ENCODE results near the gene EPB41L3.
"Not testable (repeated sequence)": the region's sequence is repeated elsewhere in the genome, so short reads cannot be mapped to it uniquely, and the experiment has no call there.

Gene EPB41L3

DNA sequence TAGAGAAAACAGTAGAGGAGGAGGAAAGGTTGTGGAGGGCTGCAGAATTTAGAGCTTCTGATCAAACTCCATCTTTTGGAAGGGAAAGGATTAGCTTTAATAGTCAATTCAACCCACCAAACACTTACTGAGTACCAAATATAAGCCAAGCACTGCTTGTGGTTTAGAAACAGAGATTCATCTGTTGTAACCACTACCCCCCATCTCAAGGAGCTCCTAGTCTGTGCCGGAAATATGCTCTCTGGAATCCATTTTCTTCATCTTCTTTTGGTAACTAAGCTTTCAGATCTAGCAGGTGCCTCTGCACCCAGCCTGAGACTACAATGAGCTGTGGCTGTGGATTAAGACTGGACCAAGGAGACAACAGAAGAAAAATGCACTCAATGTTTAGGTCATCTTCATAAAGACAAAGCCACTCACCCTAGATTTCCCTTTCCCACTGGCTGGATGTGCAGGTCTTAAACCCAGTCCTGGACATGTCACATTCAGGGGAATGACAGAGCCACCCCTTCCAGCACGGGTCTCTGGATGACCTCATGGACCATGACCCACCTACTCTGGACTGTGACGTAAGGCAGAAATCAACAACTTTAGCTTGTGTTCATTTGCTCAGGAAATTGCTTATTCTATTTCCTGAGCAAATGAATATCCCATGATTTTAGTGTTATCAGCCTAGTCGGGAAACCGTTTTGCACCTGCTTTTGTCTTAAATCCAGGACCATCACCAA is 52.9 kb downstream of the EPB41L3 start:
- no peak for DNase-seq

GRCh38 chr18:5488844-5489243 is 55.0 kb downstream of the EPB41L3 start:
- no peak for DNase-seq

DNA sequence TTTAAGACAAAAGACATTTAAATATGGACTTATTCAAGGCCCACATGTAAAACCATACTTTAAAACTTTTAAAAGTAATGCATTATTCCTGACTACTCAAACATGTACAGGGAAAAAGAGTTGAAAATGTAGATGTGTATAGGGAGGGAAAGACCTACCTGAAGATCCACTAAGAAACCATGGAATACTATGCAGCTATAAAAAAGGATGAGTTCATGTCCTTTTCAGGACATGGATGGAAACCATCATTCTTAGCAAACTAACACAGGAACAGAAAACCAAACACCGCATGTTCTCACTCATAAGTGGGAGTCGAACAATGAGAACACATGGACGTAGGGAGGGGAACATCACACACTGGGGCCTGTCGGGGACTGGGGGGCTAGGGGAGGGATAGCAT is 55.8 kb downstream of the EPB41L3 start:
- not testable (repeated sequence) for DNase-seq

DNA sequence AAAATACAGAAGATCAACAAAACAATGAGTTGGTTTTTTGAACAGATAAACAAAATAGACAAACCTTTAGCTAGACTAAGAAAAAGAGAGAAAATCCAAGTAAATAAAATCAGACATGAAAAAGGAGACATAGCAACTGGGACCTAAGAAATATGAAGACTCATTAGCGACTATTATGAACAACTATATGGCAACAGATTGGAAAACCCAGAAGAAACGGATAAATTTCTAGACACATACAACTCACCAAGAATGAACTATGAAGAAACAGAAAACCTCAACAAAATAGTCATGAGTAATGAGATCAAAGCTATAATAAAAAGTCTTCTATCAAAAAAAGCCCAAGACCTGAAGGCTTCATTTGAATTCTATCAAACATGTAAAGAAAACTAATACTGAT is 59.3 kb downstream of the EPB41L3 start:
- no peak for DNase-seq

GRCh38 chr18:5481621-5482020 is 62.2 kb downstream of the EPB41L3 start:
- DNase-seq, result no peak

DNA sequence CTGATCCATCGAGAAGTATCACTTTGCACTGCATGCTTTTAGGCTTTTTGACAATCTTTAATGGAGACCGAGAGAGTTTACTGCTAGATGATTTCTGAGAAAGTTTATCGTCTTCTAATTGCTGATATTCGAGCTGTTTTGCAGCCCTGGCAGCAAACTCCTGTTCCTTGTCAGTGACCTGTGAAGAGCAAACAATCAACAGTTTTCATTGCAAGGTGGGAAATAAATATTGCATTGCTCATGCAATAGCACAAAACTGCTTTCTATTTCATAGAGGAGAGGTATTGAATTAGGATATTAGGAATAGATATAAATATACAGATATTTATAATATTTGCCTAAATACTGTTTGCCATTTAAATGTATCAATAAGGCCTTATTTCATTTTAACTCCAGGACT is 65.5 kb downstream of the EPB41L3 start:
- DNase-seq, result no peak

GRCh38 chr18:5476961-5477800 is 66.6 kb downstream of the EPB41L3 start:
- no peak for DNase-seq

- DNase-seq, result no peak
Observed at GRCh38 chr18:5475267-5475666, 68.5 kb downstream of the EPB41L3 start.

DNA sequence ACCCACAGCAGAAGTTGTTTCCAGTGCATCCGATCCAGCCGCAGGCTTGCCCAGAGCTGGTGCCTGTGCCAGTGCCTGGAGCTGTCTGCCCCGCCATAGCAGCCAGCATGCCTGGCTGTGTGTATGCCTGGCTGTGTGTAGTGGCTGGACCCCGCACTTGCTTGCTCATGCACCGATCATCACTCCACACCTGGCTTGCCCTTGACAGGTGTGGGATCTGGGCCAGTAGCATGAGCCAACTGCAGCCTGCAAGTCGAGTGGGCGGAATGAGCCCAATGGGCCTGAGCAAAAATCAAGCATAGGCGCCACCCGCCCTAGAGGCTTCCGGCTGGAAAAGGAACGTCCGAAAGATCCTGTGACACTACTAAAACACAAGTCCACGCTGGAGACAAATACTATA is 74.5 kb downstream of the EPB41L3 start:
- no peak for DNase-seq

- DNase-seq, result no peak
Observed at GRCh38 chr18:5468394-5468793, 75.4 kb downstream of the EPB41L3 start.

- no peak for DNase-seq
Observed at GRCh38 chr18:5467671-5468070, 76.1 kb downstream of the EPB41L3 start.

DNA sequence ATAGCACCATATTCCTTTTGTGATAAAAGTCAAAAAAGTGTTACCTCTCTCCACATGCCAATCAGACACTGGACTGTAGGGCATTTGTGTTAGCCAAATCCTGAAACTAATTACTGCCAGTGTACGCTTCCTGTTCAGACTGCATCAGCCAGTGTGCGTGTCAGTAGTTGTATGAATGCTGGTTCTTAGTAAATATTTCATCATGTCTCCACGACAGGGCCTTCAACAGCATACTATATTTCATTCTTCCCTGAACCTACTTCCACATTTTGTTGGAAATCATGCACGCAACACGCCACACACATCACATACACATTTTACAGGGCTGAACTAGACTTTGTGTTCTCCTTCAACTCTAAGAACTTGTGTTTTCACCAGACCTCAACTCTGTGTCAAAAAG is 77.5 kb downstream of the EPB41L3 start:
- no peak for DNase-seq

GRCh38 chr18:5464251-5464650 is 79.5 kb downstream of the EPB41L3 start:
- DNase-seq, result no peak

GRCh38 chr18:5463831-5464230 is 80.0 kb downstream of the EPB41L3 start:
- no peak for DNase-seq

- no peak for DNase-seq
Observed at GRCh38 chr18:5463390-5463789, 80.4 kb downstream of the EPB41L3 start.

DNA sequence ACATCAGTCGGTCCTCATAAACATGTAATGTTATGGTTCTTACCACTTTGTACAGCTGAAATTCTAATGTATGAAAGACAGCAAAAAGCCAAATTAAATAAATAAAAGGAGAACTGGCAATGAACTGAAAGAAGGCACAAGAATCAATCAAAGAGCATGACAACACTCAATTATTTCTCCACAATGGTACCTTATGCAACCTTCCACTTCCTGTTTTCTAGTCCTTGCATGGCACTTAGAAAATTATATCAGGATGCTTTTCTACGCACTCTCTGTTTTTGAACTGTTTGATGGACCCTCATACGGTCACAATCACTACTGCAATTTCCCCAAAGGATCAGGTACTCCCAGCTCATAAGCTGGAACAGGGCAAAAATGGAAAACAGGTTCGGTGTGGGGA is 81.6 kb downstream of the EPB41L3 start:
- DNase-seq, result no peak

DNA sequence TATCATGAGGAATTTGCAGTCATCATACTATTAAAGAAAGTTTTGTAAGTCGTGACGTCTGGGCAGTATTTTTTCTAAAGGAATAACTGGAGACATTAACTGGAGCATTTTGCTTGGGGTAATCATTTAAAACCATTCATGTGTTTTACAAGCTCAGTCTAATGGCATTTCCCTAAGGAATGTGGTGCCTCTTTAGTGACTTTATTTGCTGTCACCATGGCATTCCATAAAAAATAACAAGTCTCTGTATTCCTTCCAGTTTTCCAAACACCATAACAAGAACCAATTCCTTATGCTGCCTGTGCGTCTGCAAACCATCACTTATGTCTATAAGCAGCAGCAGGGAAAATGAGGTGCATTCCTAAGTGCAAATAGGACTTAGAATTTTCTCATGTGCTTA is 82.8 kb downstream of the EPB41L3 start:
- no peak for DNase-seq

GRCh38 chr18:5457462-5457957 is 86.3 kb downstream of the EPB41L3 start:
- DNase-seq, result no peak

DNA sequence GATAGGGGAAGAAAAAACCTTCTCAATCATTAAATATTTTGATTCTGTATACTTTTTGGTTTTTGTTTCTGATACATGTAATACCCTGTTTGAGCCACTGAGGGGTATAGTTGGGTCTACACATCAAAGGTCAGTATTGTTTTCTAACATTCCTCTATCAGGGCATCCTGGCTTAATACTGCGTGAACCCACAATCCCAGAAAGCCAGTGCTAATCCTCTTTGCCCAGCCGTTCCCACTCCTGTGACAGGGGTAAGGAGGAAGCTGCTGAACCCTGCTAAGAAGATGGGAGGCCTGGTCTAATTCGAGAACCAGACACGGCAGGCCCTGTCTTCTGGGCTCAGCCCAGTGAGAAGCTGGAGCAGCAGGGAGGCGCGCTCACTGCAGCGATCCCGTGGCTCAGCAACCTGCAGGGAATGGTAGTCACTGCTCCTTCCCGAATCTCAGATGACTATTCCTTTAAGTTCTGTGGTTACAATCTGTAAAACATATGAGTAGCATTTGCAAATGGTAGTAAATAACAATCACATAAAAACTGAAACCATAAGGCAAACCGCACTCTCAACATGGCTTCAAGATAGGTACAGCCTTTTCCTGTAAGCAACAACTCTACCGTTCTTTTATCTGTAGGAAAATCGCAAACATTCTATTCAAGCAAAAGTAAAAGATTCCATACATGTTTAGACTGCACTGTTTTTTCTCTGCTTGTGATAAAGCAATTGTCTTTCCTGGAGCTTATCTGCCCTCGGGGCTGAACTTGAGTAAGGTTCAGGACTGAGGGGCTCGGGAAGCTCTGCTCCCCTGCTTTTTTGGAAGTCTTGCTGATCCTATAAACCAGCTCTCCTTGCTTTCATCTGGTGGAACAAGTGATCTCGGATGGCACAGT is 87.0 kb downstream of the EPB41L3 start:
- DNase-seq, result no peak

DNA sequence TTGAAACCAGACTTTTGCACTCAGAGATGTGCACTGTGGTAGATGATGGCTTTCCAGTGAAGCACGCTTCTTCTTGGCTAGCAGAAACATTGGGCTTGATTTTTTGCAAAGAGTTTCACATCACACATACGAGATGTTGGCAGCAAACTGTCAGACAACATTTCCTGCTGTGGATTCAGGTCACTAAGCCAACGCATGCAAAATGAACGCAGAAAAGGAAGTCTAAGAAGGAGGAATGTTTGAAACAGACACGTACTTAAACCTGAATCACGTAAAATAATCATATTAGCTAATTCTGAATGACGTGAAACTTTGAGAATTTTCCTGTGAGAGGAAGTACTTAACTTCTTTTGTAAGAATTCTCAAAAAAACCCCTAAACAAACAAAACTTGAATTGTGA is 88.1 kb downstream of the EPB41L3 start:
- no peak for DNase-seq

DNA sequence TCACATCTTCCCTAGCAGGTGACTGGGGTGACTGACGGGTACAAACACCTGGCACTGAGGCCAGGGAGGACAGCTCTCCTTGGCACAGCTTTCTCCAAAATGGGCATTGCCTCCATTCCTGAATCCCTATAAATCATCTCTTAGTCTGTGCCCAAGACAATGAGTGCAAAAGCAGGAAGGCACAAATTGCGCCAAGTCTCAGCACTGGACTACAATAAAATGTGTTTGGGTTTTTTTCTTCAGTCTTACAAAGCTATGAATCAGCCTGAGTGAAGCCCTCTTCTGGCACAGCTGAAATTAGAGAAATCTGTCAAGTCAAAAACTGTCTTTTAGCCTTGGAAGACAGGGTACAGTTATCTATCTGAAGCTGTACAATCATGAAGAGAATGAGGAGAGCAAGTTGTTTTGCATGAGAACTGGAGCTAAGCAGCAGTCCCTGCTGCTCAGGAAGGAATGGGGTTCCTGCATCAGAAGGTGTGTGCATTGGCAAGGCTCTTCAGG is 90.8 kb downstream of the EPB41L3 start:
- DNase-seq, result no peak

DNA sequence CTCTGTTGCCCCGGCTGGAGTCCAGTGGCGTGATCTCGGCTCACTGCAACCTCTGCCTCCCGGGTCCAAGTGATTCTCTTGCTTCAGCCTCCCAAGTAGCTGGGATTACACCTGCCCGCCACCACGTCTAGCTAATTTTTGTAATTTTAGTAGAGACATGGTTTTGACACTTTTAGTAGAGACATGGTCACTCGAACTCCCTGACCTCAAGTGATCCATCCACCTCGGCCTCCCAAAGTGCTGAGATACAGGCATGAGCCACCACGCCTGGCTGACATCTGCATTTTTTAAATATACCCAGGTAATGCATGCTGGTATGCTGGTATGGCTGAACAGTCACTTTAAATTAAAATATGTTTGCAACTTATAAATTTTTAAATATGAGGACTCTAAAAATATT is 91.9 kb downstream of the EPB41L3 start:
- no peak for DNase-seq

DNA sequence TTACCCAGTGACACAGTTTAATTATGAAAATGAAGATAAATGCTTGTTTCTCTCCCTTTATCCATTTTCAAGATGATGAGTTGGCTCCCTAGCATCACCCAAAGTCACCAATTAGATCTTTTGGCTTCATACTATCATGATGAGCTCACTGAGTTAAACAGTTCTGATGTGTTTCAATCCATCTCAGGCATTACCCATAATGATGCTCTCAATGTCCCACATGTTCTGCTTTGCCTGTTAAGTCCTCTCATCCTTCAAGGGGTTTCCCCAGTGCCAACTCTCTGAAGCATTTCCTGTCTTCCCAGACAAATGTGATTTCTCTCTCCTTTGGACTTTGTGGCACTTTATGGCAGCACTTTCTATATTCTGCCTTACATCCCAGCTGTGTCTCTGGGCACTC is 92.6 kb downstream of the EPB41L3 start:
- no peak for DNase-seq
